ENCODE results near the gene GRIA1.

Gene GRIA1

DNA sequence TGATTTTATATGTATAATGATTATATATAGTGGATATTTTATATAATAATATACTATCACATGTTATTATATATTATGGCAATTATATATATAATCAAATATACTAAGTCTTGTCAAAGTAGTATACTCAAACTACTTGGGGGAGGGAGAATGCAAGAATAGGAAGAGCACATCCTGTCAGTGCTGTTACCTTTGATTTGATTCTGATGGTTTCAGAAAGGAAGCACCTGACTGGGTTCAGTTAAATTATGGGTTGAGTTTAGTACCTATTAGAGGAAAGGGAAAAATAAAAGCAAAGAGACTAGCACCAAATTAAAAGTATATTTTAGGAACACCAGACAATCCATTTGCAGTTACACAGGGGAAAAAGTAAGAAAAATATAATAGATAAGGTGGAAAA is 107.6 kb downstream of the GRIA1 start:
- no peak for TF ChIP-seq CTCF (IDR thresholded peaks at IDR 0.05)

DNA sequence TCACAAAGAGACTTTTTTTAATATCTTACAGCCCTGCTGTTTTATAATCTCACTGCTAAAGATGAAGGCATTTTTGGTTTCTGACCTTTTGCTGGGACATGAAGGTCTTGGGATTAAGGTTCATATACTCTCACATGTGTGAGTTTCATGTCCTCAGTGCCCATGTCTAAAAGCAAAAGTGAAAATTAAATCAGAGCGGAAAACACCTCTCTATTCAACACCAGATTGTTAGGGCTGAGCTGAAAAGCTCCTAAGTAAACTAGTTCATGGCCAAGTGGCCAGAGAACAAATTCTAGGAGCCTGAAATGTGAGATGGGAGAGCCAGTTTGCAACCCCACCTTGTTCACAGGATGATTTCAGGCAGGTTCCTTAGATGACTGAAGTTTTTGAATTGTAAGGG is 110.9 kb downstream of the GRIA1 start:
- TF ChIP-seq CTCF (IDR thresholded peaks at IDR 0.05): no peak

- TF ChIP-seq CTCF (IDR thresholded peaks at IDR 0.05): no peak
Observed at GRCh38 chr5:153605386-153605785, 114.9 kb downstream of the GRIA1 start.

- TF ChIP-seq CTCF (IDR thresholded peaks at IDR 0.05): no peak
Observed at GRCh38 chr5:153610009-153610408, 119.5 kb downstream of the GRIA1 start.

DNA sequence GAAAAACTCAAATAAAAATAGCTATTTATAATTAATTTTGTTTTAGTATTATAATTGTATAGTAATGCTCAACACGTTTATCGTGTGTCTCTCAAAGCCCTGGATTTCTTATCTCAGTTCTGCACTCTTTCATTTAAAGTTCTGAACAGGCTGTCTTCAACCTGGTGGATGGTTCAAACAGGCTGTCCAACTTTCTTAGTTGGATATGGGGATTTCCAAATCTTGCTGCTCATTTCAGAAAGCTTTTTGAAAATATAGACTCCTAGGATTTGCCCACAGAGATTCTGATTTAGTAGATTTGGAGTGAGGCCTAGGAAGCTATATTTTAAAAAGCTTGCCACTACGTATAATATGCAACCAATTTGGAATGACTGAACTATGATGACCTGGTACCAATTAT is 120.3 kb downstream of the GRIA1 start:
- no peak for TF ChIP-seq CTCF (IDR thresholded peaks at IDR 0.05)

DNA sequence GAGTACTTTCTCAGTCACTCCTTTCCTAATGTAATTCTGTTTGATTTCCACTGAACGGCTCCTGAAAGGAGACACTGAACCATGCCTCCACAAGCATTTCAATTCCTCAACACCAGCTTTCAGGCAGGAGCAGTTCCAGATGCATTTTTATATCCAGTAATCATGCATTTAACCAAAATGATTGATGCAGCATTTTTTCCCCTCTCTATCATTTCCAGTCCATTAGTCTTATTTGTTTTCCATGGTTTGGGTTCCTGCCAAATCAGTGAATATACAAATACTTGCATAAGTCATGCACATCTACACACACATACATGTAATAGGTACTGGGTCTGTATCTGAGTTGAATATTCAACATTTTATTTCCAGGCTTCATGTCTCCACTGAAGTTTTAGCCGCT is 122.7 kb downstream of the GRIA1 start:
- TF ChIP-seq CTCF (IDR thresholded peaks at IDR 0.05): no peak

DNA sequence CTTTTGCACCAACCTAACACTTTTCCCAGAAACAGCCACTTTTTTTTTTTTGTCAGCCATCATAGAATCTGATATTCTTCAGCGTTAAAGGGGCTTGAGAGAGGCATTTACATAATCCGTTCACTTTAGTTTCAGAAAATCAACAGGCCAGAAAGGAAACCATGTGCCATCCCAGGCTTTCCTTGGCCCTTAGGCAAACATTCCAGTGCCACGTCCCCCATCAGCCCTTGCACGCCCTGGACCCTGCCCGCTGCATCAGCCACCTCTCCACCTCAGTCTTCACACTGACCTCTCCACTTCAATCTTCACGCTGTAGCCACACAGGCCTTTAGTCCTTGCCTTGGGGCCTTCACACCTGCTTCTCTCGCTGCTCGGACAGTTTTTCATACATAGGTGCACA is 123.2 kb downstream of the GRIA1 start:
- no peak for TF ChIP-seq CTCF (IDR thresholded peaks at IDR 0.05)

DNA sequence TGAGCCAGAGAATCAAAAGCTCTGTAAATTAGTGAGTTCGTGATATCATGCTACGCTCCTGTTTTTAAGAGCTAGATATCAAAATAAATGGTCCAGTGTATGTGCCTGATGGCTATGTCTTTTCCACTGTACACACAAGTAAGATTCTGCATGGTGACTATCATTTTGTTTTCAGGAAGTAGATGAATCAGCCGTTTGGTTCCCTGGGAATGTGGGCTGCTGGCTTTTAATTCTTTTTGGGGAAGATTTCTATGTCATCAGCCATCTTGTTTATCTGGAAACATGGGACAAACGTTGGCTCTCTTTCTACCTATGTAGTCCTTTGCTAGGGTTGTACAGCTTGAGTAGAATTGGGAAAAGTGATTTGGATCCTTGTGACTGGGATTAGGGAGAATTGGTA is 126.7 kb downstream of the GRIA1 start:
- TF ChIP-seq CTCF (IDR thresholded peaks at IDR 0.05): no peak

Data from LNCAP (cell line).